ENCODE data around the gene TRIM38.
"Not testable (repeated sequence)": the region's sequence is repeated elsewhere in the genome, so short reads cannot be mapped to it uniquely, and the experiment has no call there.

TRIM38 gene

DNA sequence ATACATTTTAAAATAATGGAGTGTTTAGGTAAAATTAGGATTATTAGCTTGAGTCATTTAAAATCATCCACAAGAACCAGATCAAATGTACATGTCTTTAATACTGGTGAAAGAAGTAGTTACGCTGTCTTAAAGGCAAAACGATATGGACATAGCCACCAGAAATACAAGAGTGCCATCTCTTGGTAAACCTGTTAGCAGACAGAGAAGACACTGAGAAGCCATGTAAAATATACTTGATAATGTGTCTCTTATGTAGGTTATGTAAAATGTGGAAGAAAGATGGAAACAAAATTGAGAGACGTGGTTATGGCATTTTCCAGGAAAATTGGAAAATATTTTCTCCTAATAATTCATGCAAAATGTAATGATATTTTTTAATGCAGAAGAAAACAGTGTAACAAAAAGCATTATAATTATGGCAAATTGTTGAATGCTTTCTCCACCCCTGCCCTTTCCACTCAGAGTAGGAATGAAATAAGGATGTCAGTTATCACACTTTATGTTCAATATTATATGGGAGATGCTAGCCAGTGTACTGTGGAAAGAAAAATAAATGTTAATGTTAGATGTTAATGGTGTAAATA is 19.9 kb upstream of the TRIM38 start:
- DNase-seq (ENCODE audit: low read depth in 2 of 2), result no peak

DNA sequence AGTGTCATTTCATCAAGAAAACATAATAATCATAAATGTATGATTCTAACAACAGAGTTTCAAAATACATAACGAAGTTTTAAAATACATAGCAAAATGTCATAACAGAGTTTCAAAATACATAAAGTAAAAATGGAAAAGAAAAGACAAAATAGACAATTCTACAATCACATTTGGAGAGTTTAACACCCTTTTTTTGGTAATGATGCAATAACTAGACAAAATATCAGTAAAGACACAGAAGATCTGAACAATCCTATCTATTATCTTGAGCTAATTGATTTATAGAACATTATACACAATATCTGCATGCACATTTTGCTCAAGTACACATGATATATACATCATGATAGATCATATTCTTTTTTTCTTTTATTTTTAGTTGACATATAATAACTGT is 18.7 kb upstream of the TRIM38 start:
- no peak for DNase-seq (ENCODE audit: low read depth in 2 of 2)

DNA sequence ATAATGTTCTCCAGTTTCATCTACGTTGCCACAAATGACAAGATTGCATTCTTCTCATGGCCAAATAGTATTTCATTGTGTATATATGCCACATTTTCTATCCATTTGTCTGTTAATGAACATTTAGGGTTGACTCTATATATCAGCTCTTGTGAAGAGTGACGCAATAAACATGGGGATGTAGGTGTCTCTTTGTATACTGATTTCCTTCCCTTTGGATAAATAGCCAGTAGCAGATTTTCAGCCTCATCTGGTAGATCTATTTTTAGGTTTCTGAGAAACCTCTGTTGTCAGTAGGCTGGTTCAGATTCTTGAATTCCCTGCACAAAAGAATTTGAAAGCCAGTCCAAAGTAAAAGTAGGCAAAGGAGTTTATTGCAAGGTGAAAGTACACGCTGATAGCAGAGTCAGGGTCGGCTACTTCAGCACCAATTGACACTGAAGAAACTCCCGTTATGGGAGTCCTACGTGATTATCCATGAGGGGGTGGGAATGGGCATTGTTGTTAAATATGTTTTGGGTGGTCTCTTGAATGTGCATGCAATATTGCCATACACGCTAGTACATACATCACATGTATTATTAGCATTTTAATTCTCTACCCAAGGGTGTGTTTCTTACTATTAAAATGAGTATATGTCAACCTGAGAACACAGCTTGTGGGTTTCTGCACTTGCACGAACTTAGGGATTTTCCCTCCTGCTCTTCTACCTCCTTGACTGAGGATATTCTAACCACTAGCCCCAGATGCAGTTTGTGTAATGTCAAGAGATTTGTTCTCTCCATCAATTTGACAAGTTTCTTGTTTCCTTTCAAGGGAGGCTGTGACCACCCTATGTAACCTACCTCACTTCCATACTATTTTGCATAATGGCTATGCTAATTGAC is 17.7 kb upstream of the TRIM38 start:
- no peak for DNase-seq (ENCODE audit: low read depth in 2 of 2)

DNA sequence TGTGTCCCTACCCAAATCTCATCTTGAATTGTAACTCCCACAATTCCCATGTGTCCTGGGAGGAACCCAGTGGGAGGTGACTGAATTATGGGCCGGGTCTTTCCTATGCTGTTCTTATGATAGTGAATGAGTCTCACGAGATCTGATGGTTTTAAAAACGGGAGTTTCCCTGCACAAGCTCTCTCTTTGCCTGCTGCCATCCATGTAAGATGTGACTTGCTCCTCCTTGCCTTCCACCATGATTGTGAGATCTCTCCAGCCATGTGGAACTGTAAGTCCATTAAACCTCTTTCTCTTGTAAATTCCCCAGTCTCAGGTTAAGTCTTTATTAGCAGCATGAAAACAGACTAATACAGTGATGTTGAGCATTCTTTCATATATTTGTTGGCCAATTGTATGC is 16.9 kb upstream of the TRIM38 start:
- DNase-seq (ENCODE audit: low read depth in 2 of 2), result not testable (repeated sequence)

DNA sequence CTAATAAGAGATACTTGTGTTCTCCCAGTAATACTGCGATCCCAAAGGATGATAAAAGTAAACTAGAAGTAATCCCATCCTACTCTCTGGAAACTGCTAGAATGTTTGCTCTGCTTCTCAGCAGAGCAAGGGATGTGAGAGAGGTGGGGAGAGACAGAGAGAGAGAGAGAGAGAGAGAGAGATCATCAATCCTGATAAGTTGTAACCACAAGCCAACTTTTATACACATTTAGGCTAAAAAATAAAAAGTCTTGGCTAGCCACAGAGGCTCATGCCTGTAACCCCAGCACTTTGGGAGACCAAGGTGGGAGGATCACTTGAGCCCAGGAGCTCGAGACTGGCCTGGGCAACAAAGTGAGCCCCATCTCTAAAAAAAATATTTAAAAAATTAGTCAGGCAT is 16.0 kb upstream of the TRIM38 start:
- DNase-seq (ENCODE audit: low read depth in 2 of 2), result no peak

DNA sequence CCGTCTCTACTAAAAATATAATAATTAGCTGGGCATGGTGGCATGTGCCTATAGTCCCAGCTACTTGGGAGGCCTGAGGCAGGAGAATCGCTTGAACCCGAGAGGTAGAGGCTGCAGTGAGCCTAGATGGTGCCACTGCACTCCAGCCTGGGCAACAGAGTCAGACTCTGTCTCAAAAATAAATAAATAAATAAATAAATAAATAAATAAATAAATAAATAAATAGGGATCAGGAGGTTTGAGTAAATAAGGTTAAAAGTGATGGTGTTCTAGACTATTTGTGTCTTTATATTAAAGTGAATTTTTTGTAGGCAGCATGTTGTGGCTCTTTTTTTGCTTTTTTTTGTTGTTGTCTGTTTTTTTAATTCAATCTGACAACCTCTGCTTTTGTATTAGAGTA is 15.1 kb upstream of the TRIM38 start:
- DNase-seq (ENCODE audit: low read depth in 2 of 2), result not testable (repeated sequence)

DNA sequence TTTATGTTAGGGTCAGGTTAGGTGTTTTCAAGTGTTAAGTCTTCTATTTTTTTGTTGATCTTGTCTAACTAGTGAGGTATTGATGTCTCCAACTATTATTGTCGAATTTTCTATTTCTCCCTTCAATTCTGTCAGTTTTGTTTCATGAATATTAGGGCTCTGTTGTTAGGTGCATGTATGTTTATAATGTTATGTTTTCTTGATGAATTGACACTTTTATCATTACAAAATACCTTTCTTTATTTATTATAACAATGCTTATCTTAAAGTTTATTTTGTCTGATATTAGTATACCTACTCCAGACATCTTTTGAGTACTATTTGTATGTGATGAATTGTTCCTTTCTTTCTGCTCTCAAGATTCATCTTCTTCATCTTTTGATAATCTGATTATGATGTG is 12.9 kb upstream of the TRIM38 start:
- no peak for DNase-seq (ENCODE audit: low read depth in 2 of 2)

DNA sequence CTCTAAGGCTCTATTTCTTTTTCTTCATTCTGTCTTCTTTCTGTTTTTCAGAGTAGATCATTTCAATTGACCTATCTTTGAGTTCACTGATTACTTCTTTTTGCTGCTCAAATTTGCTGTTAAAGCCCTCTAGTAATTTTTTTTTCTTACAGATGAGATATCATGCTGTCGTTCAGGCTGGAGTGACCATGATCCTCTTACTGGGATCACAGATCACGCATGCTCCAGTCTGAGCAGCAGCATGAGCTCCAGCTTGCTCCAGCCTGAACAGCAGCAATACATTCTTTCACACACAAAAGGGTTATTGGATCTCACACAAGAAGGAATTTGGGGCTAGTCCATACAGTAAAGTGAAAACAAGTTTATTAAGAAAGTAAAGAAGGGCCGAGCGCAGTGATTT is 12.3 kb upstream of the TRIM38 start:
- no peak for DNase-seq (ENCODE audit: low read depth in 2 of 2)

DNA sequence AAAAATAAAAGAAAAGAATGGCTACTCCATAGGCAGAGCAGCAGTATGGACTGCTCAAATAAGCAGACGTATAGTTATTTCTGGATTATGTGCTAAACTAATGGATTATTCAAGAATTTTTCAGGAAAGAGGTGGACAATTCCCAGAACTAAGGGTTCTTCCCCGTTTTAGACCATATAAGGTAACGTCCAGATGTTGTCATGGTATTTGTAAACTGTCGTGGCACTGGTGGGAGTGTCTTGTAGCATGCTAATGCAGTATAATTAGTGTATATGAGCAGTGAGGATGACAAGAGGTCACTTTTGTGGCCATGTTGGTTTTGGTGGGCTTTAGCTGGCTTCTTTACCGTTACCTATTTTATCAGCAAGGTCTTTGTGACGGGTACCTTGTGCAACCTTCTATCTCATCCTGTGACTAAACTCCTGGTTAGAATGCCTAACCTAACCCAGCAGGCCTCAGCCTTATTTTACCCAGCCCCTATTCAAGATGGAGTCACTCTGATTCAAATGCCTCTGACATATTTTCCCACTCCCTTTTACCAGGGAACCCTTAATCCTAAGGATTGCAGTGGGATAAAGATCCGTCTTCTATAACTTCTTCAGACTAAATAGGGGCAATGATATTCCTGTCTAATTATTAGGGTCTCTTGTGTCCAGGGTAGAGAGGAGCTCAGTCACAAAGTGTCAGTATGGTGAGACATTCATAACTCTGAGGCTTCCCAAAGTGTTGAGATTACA is 11.1 kb upstream of the TRIM38 start:
- no peak for DNase-seq (ENCODE audit: low read depth in 2 of 2)

DNA sequence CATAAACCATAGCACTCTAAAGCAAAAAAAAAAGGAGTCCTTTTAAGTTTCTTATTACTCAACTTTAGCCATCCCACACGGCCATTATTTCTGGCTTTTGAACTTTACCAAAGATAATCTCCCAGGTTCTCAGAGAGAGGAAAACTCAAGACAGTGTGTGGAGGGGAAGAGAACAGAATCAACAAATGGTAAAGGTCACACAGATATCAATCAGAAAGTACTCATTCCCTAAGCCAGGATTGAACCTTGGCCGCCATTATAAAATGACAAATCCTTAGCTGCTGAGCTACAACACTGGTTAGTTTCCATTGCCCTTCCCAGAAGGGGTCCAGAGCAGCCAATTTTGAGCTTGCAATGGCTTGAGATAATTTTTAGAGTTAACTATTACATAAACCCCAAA is 10.1 kb upstream of the TRIM38 start:
- DNase-seq (ENCODE audit: low read depth in 2 of 2), result no peak

DNA sequence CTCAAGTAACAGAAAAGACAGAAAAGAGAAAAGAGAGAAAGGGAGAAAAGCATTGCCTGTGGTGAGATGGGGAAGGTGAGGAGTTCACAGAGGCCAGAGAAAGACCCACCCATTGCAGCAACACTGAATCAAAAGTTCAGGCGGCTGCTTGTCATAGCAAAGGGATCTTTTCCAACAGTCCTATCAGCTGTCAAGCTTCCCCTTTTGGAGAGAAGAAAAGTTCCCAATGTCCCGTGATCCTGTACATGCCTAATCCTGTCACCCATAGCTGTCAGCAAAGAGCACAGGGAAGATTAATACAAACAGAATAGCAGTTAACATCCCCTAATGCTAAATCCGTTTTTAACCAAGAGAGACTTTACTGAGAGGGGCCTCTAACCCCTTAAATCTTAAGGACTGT is 8.9 kb upstream of the TRIM38 start:
- no peak for DNase-seq (ENCODE audit: low read depth in 2 of 2)

DNA sequence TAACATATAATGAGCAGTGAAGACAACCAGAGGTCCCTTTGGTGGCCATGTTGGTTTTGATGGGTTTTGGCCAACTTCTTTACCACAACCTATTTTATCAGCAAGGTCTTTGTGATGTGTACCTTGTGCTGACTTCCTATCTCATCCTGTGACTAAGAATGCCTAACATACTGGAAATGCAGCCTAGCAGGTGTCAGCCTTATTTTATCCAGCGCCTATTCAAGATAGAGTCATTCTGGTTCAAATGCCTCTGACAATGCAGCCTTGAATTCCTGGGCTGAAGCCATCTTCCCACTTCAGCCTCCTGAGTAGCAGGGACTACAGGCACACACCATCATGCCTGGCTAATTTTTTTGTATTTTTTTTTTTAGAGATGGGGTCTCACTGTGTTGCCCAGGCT is 7.8 kb upstream of the TRIM38 start:
- no peak for DNase-seq (ENCODE audit: low read depth in 2 of 2)

DNA sequence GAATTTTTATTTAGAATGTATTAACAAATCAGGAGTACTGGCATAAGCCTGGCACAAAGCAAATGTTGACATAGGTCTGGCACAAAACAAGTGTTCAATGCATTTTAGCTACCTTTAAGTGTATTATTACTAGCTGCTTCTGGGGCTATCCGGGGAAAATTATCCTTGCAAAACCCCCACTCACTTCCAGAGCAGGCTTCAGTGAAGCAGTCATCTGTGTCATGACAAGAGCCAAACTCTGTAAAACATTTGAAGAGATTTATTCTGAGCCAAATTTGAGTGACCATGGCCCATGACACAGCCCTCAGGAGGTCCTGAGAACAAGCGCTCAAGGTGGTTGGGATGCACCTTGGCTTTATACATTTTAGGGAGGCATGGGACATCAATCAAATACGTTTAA is 6.4 kb upstream of the TRIM38 start:
- no peak for DNase-seq (ENCODE audit: low read depth in 2 of 2)

DNA sequence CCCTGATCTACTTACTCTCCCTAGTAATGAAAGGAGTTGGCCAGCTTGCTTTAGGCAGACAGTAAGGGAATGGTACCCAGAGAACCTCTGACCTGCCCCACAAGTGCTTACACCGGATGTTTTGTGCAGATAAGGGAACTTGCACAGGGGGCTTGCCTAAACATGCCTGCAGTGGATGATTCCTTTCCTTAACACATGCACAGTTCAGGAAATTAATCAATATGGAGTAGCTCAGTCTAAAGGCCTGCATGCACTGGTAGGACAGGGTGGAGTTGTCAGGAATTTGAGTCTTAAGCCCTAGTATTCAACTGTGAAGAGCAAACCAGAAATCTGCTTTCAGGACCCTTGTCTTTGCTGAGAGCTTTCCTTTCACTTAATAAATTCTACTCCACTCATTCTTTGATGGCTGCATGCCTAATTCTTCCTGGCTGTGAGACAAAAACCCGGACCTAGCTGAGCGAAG is 3.9 kb upstream of the TRIM38 start:
- no peak for DNase-seq (ENCODE audit: low read depth in 2 of 2)

DNA sequence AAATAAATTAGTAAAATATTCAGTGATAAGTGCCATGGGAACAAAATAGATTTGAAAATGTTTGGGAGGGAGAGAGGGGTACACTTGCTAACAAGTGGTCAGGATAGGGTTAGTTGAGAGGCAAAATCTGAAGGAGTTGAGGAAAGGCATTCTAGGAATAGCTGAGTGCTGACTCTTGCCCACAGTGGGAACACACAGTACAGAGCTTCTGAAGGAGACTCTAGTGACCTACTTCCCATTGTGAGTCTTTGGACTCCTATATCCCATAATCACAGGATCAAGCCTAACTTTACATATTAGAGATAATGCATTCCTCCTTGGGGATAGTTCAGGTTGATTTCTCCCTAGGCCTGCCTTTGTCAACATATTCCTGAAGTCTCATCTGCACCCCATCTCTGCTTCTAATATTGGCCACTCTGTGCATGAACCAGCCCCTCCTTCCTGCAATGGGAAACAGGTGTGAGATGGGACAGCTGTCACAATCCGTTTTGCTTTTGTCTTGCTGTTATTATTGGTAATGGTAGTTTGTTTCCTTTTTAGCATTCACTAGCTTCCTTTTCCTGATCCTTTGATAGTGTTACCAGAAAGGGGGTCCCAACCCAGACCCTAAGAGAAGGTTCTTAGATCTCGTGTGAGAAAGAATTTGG is 2.6 kb upstream of the TRIM38 start:
- no peak for DNase-seq (ENCODE audit: low read depth in 2 of 2)

DNA sequence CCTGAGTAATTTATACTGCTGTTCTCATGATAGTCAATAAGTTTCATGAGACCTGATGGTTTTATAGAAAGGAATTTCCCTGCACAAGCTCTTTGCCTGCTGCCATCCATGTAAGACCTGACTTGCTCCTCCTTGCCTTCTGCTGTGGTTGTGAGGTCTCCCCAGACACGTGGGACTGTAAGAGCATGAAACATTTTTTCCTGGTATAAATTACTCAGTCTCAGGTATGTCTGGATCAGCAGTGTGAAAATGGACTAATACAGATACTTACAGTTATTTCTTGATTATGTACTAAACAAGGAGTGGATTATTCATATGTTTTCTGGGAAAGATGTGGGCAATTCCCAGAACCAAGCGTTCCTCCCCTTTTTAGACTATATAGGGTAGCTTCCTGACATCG is 1.9 kb upstream of the TRIM38 start:
- DNase-seq (ENCODE audit: low read depth in 2 of 2), result peak; percentile 40 to 57

DNA sequence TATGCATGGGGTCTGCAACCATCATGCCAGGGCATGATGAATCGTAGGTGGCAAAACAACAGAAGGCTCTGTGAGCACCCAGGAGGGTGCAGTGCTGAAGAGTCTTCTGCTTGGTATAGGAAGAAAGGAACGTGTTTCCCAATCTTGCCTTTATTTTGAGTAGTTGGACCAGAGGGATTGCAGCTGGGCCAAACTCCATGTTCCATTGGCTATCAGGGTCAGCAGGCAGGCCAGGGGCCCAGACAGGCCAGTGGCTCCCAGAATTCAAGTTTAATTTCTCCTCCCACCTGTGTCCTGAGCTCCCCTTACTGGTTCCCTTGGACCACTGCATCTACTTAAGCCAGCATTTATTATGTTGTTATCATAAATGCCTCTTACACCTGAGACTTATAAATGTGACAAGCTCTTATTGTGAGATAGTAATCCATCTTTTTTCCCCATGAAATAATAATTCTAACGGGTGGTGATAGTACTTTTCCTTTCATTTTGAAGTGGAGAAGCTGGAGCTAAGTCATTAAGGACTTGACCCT is 918 bp upstream of the TRIM38 start:
- DNase-seq (ENCODE audit: low read depth in 2 of 2), result no peak

DNA sequence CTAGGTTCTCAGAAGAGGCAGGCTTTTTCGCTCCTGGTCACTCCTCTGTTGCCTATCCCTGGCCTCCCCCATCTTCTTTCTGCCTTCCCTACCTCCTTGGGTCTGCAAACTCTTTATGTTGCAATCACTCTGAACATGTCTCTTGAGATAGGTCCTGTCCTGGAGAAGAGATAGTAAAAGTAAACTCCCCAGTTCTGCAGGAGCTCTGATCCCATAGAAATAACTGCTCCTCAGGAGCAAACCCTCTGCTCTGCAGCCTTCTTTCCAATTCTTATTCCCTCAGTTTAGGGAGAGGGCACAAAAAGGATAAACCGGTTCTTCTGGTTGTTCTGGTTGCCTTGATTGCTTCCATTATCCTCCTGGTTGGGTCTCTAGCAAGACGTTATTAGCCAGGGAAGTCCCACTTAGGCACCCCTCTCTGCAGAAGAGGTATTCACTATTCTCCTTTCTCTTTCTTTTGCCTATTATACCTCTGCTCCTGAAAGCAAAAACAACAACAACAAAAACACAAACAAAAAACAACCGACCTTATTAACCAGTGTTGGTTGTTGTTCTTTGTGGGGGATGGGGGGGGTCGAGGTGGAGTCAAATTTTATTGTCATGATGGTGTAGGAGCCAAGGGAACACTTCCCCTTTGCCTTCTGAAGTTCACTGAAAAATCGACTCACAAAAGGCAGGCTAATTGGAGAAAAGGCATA is 973 bp downstream of the TRIM38 start:
- no peak for DNase-seq (ENCODE audit: low read depth in 2 of 2)

DNA sequence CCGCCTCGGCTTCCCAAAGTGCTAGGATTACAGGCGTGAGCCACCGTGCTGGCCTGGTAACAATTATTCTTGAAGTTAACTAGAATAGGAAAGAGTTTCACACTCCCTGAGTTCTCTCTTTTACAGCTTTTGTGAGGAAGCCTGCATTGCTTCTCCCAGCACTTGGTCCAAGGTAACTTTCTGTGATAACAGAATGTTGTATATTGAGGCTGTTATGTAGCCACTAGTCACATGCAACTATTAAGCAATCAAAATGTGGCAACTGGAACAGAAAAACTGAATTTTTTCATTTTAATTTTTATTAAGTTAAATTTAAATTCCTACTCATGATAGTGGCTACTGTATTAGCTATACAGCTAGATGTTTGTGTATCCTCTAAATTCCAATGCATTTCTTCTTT is 2.5 kb downstream of the TRIM38 start:
- no peak for DNase-seq (ENCODE audit: low read depth in 2 of 2)

DNA sequence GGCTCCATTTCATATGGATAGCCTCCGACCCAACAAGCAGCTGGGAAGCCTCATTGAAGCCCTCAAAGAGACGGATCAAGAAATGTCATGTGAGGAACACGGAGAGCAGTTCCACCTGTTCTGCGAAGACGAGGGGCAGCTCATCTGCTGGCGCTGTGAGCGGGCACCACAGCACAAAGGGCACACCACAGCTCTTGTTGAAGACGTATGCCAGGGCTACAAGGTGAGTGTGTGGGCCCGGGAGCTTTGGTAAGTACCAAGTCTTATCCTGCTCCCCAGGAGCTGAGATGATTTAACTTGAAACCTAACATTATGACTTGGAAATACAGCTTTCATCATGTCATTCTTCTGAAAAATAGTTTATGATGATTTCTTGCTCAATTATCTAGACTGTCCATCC is 4.1 kb downstream of the TRIM38 start:
- no peak for DNase-seq (ENCODE audit: low read depth in 2 of 2)

DNA sequence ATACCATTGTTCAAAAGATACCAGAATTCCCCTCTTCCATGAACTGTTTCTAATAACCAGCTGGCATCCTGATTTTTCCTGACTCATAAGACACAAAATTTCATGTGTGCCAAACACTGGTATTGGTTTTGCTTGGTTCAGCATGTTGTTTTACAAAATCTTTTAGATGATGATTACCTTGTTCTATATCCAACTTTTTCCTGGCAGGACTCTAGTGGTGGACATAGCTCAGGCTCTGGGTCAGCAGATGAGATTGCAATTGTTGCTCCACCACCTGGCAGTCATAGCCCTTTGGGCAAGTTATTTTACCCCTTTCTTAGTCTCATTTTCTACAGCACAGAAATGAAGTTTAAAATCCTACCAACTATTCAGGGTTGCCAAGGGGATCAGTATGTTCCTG is 6.2 kb downstream of the TRIM38 start:
- DNase-seq (ENCODE audit: low read depth in 2 of 2), result no peak

Measured in stimulated activated CD4-positive, alpha-beta T cell treated with anti-CD3 and anti-CD28 coated beads, Interleukin-4, amount 100 ng/mL, for 48 hours (primary cell).